Measurements from ENCODE around the gene GLB1L2.

Gene GLB1L2

GRCh38 chr11:134407321-134407828 lies 75.6 kb downstream of the GLB1L2 start:
- DNase-seq (ENCODE audit: low read depth in 1 of 2, low spot score in 1 of 2): no peak
- H3K4me3 ChIP-seq (replicated peaks; ENCODE audit: insufficient read depth, low read length): no peak overlapping the region
- peaks cover 8% of the 10 kb centered on the region for H3K27me3 ChIP-seq (ENCODE audit: insufficient read depth, poor library complexity, severe bottlenecking)
- H3K27ac ChIP-seq (replicated peaks): no peak overlapping the region
- no peak for TF ChIP-seq GABPA (IDR thresholded peaks at IDR 0.05; ENCODE audit: low read depth)
- TF ChIP-seq REST (IDR thresholded peaks at IDR 0.05; ENCODE audit: insufficient replicate concordance, low read depth): no peak
- no peak for TF ChIP-seq POLR2AphosphoS5 (IDR thresholded peaks at IDR 0.05; ENCODE audit: low read depth)

GRCh38 chr11:134407923-134408322 lies 76.1 kb downstream of the GLB1L2 start:
- TF ChIP-seq REST (IDR thresholded peaks at IDR 0.05; ENCODE audit: insufficient replicate concordance, low read depth) (no peak), POLR2AphosphoS5 (IDR thresholded peaks at IDR 0.05; ENCODE audit: low read depth) (no peak), CTCF (IDR thresholded peaks at IDR 0.05; ENCODE audit: insufficient read depth, low read length) (no peak), SPI1 (IDR thresholded peaks at IDR 0.05; ENCODE audit: borderline replicate concordance, low read depth) (no peak), GABPA (IDR thresholded peaks at IDR 0.05; ENCODE audit: low read depth) (no peak)
- no peak overlapping the region for H3K27ac ChIP-seq (replicated peaks)
- H3K4me3 ChIP-seq (replicated peaks; ENCODE audit: insufficient read depth, low read length): no peak overlapping the region
- DNase-seq (ENCODE audit: low read depth in 1 of 2, low spot score in 1 of 2): no peak
- H3K27me3 ChIP-seq (ENCODE audit: insufficient read depth, poor library complexity, severe bottlenecking): peaks cover 14% of the 10 kb centered on the region

GRCh38 chr11:134409552-134410429 lies 78.0 kb downstream of the GLB1L2 start:
- TF ChIP-seq GABPA (IDR thresholded peaks at IDR 0.05; ENCODE audit: low read depth) (no peak), REST (IDR thresholded peaks at IDR 0.05; ENCODE audit: insufficient replicate concordance, low read depth) (no peak), CTCF (IDR thresholded peaks at IDR 0.05; ENCODE audit: insufficient read depth, low read length) (no peak)
- Histone ChIP-seq H3K27ac (replicated peaks) (no peak overlapping the region), H3K4me3 (replicated peaks; ENCODE audit: insufficient read depth, low read length) (no peak overlapping the region), H3K27me3 (ENCODE audit: insufficient read depth, poor library complexity, severe bottlenecking) (peaks cover 29% of the 10 kb centered on the region)
- DNase-seq (ENCODE audit: low read depth in 1 of 2, low spot score in 1 of 2): no peak
